D721Med (cell line): ENCODE data around the gene JUP.
A peak's percentile ranks its signal among the peaks of the same experiment; 100 is the strongest.

Experiments
- DNase-seq: peaks from one replicate; pipeline ENCODE4 v3.0.0; 2011; ENCODE audit warnings: low spot score; ENCODE audit not compliant: insufficient read length
- FAIRE-seq: peaks from 2 replicates; lab custom pipeline; 2011; peaks lifted over from hg19 to GRCh38; lab: Jason Lieb, UNC
- CTCF ChIP-seq: IDR thresholded peaks from 2 replicates; pipeline ENCODE4 v1.5.1; 2012; ENCODE audit warnings: mild to moderate bottlenecking, control low read depth; ENCODE audit not compliant: insufficient read depth; ENCODE audit errors: missing control alignments

The JUP gene

GRCh38 chr17:41741709-41742108, 44.8 kb downstream of the JUP start:
- no peak for TF ChIP-seq CTCF
- no peak for FAIRE-seq
- DNase-seq = no peak

GRCh38 chr17:41740506-41740905, 46.0 kb downstream of the JUP start:
- DNase-seq (no peak), FAIRE-seq (no peak)
- TF ChIP-seq CTCF = no peak

- DNase-seq = no peak
- no peak for FAIRE-seq
- no peak for TF ChIP-seq CTCF
Measured at GRCh38 chr17:41739661-41740352, 46.7 kb downstream of the JUP start.

- no peak for FAIRE-seq
- no peak for DNase-seq
- no peak for TF ChIP-seq CTCF
Measured at GRCh38 chr17:41738801-41739112, 47.8 kb downstream of the JUP start.

GRCh38 chr17:41738077-41738800, 48.3 kb downstream of the JUP start:
- DNase-seq (peak; percentile 91), FAIRE-seq (no peak)
- peak; percentile 100 for TF ChIP-seq CTCF

GRCh38 chr17:41737680-41738023, 48.9 kb downstream of the JUP start:
- FAIRE-seq = no peak
- no peak for TF ChIP-seq CTCF
- DNase-seq = no peak
